ENCODE data around the gene ADORA1. TPM values are rescaled to one million over a fixed set of nuclear protein-coding genes. Genes with fewer than 3 reads are reported as not detected.

ADORA1 gene
- total and polyA plus RNA-seq, 4 donors = 0.33 to 1.1 (median 0.37) TPM

- H3K4me1 ChIP-seq (ENCODE audit: control insufficient read depth in 4 of 4, insufficient read depth in 4 of 4, low read length in 3 of 4) = peaks cover 0 to 9% (median 0%) of the 10 kb centered on the region in 4 donors
- TF ChIP-seq HNF4A (conservative IDR thresholded peaks at IDR 0.05) = no peak
- no peak for TF ChIP-seq ATF3 (IDR thresholded peaks at IDR 0.05)
- TF ChIP-seq YY1 (IDR thresholded peaks at IDR 0.05) = no peak
- TF ChIP-seq RXRA (IDR thresholded peaks at IDR 0.05) = no peak
- no peak for TF ChIP-seq SP1 (IDR thresholded peaks at IDR 0.05)
- TF ChIP-seq, protein P1, sequence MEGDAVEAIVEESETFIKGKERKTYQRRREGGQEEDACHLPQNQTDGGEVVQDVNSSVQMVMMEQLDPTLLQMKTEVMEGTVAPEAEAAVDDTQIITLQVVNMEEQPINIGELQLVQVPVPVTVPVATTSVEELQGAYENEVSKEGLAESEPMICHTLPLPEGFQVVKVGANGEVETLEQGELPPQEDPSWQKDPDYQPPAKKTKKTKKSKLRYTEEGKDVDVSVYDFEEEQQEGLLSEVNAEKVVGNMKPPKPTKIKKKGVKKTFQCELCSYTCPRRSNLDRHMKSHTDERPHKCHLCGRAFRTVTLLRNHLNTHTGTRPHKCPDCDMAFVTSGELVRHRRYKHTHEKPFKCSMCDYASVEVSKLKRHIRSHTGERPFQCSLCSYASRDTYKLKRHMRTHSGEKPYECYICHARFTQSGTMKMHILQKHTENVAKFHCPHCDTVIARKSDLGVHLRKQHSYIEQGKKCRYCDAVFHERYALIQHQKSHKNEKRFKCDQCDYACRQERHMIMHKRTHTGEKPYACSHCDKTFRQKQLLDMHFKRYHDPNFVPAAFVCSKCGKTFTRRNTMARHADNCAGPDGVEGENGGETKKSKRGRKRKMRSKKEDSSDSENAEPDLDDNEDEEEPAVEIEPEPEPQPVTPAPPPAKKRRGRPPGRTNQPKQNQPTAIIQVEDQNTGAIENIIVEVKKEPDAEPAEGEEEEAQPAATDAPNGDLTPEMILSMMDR (IDR thresholded peaks at IDR 0.05; ENCODE audit: low read depth, low read length, missing input control) = no peak
- TF ChIP-seq RAD21 (IDR thresholded peaks at IDR 0.05) = no peak
- TF ChIP-seq FOXA2 (IDR thresholded peaks at IDR 0.05) = no peak
- TF ChIP-seq HNF4G (IDR thresholded peaks at IDR 0.05) = no peak
- no peak for TF ChIP-seq JUND (IDR thresholded peaks at IDR 0.05)
- TF ChIP-seq FOXA1 (IDR thresholded peaks at IDR 0.05) = no peak
Observed at GRCh38 chr1:203088441-203088840, 39.1 kb upstream of the ADORA1 start.

GRCh38 chr1:203089001-203089650, 38.4 kb upstream of the ADORA1 start:
- Histone ChIP-seq H3K4me1 (ENCODE audit: control insufficient read depth in 4 of 4, insufficient read depth in 4 of 4, low read length in 3 of 4) (peaks cover 0 to 8% (median 0%) of the 10 kb centered on the region in 4 donors), H3K9ac (ENCODE audit: low read depth in 1 of 2, low read length in 2 of 2) (no peak overlapping the region), H3K27ac (ENCODE audit: low read depth in 1 of 2, low read length in 2 of 2) (no peak overlapping the region), H3K4me3 (ENCODE audit: low read depth in 1 of 3, low read length in 3 of 3) (no peak overlapping the region), H3K36me3 (ENCODE audit: control insufficient read depth in 4 of 4, insufficient read depth in 3 of 4, low read depth in 1 of 4, low read length in 3 of 4) (no peaks in the 10 kb centered on the region), H3K27me3 (ENCODE audit: control insufficient read depth in 4 of 4, insufficient read depth in 4 of 4, low read length in 3 of 4) (no peaks in the 10 kb centered on the region), H3K9me3 (ENCODE audit: control insufficient read depth in 4 of 4, low read length in 3 of 4) (no peaks in the 10 kb centered on the region)
- TF ChIP-seq, protein P1 (IDR thresholded peaks at IDR 0.05; ENCODE audit: low read depth, low read length, missing input control) = no peak
- TF ChIP-seq EGR1 (IDR thresholded peaks at IDR 0.05; ENCODE audit: low read depth in 2 of 2) (no peak), GABPA (IDR thresholded peaks at IDR 0.05 in 1 of 2, conservative IDR thresholded peaks at IDR 0.05 in 1 of 2) (no peak), FOXA1 (IDR thresholded peaks at IDR 0.05) (no peak), NR2F2 (IDR thresholded peaks at IDR 0.05) (no peak)
- TF ChIP-seq, protein P2, sequence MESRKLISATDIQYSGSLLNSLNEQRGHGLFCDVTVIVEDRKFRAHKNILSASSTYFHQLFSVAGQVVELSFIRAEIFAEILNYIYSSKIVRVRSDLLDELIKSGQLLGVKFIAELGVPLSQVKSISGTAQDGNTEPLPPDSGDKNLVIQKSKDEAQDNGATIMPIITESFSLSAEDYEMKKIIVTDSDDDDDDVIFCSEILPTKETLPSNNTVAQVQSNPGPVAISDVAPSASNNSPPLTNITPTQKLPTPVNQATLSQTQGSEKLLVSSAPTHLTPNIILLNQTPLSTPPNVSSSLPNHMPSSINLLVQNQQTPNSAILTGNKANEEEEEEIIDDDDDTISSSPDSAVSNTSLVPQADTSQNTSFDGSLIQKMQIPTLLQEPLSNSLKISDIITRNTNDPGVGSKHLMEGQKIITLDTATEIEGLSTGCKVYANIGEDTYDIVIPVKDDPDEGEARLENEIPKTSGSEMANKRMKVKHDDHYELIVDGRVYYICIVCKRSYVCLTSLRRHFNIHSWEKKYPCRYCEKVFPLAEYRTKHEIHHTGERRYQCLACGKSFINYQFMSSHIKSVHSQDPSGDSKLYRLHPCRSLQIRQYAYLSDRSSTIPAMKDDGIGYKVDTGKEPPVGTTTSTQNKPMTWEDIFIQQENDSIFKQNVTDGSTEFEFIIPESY (IDR thresholded peaks at IDR 0.05) = no peak
- WGBS = 82% methylated on average over 7 of the region's 7 CpGs
- DNase-seq (ENCODE audit: low spot score) = no peak

More at GRCh38 chr1:203088441-203088840, 39.1 kb upstream of the ADORA1 start:
- WGBS = 88% methylated on average over 3 of the region's 3 CpGs
- Histone ChIP-seq H3K27me3 (ENCODE audit: control insufficient read depth in 4 of 4, insufficient read depth in 4 of 4, low read length in 3 of 4) (no peaks in the 10 kb centered on the region), H3K27ac (ENCODE audit: low read depth in 1 of 2, low read length in 2 of 2) (no peak overlapping the region), H3K9ac (ENCODE audit: low read depth in 1 of 2, low read length in 2 of 2) (no peak overlapping the region), H3K4me3 (ENCODE audit: low read depth in 1 of 3, low read length in 3 of 3) (no peak overlapping the region), H3K36me3 (ENCODE audit: control insufficient read depth in 4 of 4, insufficient read depth in 3 of 4, low read depth in 1 of 4, low read length in 3 of 4) (no peaks in the 10 kb centered on the region), H3K9me3 (ENCODE audit: control insufficient read depth in 4 of 4, low read length in 3 of 4) (no peaks in the 10 kb centered on the region)
- no peak for DNase-seq (ENCODE audit: low spot score)
